ENCODE measurements around the gene SKAP1.
"Not testable (repeated sequence)": the region's sequence is repeated elsewhere in the genome, so short reads cannot be mapped to it uniquely, and the experiment has no call there.

The SKAP1 gene

DNA sequence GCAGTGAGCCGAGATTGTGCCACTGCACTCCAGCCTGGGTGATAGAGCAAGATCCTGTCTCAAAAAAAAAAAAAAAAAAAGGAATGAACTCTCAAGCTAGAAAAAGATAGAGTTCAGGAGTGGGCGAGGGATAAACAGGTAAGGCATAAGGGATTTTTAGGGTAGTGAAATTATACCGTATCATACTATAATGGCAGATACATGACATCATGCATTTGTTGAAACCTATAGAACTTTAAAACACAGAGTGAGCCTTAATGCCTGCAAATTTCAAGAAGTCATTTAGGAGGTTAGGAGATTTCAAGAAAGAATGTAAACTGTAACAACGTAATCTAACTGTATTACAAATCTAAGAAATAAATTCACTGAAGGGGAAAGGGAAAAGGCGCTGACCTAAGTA lies 20.4 kb downstream of the SKAP1 start:
- no peak for FAIRE-seq

DNA sequence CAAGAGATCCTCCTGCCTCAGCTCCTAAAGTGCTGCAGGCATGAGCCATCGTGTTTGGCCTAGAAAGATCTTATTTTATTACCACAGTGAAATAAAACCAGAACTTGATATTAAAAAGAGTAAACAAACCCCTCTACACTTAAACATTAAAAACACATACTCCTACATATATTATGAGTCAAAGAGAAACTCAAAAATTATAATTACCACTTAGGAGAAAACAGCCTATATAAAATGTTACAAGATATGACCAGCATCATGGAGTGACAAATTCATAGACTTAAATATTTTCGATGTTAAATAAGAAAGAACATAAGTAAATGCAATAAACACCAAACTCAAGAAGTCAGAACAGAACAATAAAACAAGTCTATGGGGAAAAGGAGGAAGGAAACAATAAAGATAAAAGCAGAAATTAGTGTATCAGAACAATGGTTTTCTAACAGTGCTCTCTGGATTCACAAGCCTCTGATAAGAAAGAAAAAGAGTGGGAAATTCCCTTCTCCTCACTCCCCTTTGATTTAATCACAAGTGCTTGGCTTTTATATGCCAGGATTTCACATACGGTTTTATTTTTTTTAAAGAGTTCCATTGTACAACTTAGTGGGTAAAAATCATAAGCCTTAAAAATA lies 23.0 kb downstream of the SKAP1 start:
- no peak for FAIRE-seq

DNA sequence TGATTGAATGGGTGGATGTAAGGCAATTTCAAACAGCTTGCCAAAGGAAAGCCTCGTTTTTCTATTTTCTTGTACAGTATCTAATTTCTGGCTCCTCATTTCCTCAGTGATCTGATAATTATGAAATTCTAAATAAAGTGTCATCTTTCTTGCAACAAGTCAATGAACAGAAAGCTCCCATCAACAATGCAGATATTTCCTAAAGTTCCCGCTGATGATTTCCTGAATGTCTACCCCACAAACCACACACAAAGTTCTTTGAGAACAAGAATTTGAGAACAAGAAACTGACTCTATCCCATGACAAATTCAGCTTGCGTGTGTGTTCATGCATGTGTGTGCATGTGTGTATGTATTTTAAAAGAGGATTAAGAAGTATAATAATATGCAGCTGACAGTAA lies 35.2 kb downstream of the SKAP1 start:
- no peak for FAIRE-seq

DNA sequence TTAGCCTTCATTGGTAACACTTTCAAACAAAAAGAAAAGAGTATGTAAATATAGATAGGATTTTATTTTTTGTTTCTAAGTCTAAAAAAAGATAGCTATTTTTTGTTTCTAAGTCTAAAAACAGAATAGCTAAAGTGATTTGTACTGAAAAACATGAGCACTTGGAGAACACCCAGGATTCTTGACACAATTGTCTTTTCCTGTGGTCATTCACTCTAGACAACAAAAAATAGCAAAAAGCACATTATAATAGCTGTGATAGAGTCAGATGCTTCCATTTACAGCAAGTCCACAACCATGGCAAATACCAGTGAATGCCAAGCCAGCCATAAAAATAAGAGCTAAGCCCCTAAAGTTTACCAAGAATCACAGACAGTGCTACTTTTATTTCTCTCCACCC lies 36.7 kb downstream of the SKAP1 start:
- FAIRE-seq, result no peak

DNA sequence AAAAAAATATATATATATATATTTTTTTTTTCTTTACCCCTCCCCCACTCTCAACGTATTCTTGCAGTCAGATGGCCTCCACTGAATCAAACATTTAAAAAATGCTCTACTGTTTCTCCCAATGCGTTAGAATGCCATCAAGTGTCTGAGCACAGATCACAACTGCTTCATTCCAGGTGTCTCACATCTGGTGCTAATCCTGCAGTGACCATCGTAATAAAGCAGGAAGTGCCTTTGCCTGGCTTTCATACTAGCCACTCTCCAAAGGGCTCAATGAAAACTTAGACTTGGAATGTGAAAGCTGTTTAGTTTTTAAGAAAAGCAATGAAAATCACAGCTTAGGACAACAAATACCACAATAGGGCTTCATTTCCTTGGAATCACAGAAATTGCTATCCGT lies 37.2 kb downstream of the SKAP1 start:
- FAIRE-seq, result no peak

DNA sequence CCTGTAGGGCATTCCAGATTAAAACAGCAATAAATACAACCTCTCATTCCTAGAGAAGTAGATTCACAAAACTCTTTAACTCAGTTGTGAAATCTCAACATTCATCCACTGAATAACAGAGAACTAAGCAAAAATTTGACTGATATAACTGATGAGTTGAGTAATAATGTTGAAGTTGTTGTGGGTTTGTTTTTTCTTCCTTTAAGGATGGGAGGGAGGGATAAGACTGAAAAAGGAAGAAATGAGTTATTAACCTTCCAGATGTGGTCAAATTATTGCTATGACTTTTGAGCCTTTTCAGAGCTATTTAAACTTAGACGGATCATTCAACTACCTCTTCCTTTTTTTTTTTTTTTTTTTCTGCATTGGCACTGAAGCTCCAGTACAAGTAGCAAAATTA lies 38.6 kb downstream of the SKAP1 start:
- FAIRE-seq, result no peak

DNA sequence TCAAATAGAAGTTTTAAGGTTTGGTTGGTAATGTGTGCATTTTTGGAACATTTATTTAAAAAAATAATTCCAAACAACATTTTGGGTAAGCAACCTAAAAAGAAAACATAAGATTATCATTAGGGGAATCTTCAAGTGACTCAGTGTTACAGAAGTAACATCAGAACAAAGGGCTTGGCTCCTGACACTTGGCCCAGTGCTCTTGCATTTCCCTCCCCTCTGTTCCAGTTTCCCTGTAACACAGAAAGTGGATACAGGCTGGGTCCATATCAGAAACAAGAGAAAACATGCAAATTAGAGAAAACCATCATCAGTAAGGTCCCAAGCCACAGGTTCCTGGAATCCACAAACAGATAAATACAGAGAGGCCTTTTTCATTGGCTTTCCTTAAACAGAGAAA lies 40.1 kb downstream of the SKAP1 start:
- no peak for FAIRE-seq

DNA sequence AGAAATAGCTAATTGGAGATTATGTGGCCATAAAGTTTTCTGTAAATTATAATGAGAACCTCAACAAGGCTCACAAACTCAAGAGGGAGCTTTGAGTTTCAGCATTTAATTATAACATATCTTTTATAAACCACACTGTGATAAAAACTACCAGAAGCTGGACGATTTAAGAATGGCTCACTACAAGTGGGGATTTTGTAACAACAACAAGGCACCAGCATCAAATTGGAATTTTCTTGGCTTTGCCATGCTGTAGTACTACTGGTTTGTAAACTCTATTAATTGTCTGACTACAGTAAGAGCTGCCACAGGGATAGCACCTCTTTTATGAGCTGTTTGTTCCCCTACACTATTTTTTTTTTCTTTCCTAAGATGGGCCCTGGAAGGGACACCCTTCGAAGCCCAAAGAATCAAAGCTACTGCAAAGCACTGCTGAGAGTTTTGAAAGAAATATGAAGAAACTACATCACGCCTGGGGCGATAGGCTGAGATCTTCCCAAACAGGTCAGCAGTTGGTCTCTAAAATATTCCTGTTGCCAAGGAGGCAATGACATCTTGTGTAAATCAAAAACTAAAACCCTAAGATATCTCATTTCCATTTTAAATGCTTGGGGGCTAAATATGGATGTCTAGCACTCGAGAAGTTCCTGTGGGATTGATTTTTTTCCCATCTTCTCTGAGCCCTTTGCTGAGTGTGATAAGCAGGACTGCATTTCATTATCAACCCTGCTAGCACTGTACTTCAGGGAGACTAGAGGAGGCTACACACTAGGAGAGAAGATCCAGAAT lies 40.9 kb downstream of the SKAP1 start:
- no peak for FAIRE-seq

DNA sequence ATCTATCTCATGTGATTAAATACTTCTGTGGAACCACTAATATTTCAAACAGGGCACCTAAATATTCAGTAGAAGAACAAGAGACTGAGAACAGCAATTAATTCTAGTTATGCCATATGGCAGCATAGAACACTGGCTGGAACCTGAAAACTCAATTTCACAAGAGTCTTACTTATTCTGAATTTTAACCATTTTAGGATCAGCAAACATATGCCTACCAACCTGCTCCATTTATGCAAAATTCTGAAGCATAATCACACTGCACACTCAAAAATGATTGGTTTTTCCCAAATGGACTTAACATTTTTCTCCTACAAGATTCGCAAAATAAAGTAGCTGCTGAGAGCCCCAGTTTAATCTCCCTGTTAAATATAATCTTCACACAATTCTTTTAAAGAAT lies 43.2 kb downstream of the SKAP1 start:
- no peak for FAIRE-seq

DNA sequence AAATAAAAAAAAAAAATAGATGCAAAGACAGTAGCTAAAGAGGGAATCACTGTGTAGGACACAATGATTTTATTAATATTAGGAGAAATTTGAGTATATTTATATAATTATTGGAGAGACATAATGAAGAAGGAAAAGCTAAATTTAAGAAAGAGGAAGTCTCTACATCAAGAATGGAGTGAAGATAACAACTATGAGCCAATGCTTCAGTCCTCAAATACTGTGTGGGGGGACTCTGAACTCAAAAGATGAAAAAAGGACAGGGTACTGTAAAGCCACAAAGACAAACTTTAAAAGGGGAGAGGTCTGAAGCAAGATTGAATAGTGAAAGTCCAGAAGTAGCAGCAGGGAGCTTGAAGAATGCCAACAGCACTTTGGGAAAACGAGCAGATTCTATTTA lies 44.7 kb downstream of the SKAP1 start:
- no peak for FAIRE-seq

DNA sequence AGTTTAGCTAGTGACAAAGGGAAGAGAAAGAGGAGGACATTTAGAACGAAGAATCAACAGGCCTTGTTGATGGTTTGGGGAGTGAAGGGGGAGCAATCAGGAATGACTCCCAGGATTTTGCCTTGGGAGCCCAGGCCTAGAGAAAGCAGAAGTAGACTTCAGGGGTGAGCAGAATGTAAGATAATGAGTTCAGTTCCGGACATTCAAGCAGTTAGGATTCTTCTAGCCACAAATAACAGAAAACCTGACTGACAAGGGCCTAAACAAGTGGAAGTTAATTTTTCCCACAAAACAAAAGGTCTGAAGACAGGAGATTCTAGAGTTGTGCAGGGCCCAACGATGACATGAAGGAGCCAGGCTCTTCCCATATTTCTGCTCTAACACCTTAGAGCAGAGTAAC lies 45.9 kb downstream of the SKAP1 start:
- FAIRE-seq, result no peak

DNA sequence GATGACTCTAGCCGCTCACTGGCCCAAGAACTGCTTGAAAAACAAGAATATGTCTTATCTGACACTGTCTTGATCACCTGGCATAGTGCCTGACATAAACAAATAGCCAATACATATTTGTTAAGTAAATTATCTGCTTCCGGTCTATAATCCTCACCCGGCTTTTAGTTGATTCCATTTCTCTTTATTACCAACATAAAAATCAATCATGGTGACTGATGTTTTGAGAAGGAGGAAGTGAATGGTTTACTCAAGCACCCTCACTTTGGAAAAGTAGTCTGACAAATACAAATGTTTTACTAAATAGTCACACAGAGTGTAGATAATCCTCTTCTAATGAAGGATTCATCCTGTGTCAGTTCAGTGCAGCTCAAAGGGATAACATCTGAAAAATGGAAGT lies 47.0 kb downstream of the SKAP1 start:
- FAIRE-seq, result no peak

DNA sequence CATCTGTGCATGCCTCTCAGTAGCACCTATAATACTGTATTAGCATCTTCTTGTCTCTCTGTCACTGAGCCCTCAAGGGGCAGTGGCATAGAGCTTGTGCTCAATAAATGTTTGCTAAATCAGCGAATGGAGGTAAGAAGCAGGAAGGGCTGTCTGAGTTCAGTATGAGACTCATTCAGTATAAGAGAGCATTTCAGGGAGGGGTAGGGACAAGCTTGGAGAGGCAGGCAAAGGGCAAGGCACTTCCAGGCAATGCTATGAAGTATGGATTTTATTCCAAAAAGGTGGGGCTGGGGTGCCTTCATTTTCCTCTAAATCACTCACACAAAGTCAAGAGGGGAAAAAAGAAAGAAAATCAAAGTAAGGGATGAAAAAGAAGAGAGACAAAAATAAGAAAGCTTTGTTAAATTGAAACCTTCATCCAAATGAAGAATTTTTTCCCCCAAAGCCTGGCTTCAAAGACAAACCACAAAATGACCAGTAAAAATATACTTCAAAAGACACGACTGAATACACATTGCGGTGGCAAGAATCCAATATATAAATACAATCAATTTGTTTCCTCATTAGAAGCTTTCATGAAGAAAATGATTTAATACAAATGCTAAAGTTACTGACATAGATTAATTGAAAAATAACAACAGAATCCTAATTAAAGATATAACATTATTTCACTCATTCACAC lies 51.2 kb downstream of the SKAP1 start:
- FAIRE-seq, result no peak

DNA sequence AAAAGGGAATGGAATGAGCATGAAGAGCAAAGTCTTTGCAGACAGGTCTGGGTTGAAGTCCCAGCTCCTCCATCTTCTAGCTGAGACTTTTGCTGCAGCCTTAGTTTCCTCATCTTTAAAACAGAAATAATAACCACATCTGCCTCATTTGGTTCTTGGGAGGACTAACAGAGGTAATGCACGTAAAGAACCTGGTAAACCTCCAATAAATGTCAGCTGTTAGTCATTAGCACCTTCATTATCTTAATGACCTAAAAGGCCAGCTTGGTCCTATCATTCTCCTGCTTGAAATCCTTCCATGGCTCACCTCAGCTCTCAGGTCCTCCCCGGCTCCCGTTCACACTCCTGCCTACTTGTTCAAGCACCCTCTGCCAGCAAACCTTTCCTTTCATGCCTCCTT lies 51.8 kb downstream of the SKAP1 start:
- FAIRE-seq, result no peak

DNA sequence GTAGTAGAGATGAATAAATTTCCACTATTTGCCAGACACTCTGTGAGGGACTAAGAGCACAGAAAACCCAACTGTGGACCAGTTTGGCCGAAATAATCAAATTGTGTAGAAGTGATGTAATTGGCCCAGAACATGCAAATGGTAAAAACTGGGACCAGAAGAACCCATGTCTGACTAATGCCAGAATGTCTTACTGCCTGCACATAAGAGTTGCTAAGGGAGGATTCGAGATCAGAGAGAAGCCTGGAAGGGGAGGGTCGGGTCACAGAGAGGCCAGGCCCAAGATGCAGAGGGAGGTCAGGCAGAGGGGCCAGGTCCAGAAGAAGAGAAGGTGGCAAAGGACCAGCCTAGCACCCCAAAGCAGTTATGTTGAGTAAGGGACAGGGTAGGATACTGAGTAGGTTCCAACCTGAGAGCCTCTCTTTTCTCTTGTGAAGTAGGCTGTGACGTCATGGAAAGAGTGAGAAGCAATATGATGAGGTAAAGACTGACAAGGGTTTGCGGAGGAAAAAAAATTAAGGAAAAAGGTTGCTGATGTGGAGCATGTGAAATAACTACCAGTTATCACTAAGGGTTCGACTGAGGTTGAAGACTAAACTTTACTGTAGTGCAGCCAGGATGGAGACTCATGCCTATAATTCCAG lies 53.2 kb downstream of the SKAP1 start:
- no peak for FAIRE-seq

DNA sequence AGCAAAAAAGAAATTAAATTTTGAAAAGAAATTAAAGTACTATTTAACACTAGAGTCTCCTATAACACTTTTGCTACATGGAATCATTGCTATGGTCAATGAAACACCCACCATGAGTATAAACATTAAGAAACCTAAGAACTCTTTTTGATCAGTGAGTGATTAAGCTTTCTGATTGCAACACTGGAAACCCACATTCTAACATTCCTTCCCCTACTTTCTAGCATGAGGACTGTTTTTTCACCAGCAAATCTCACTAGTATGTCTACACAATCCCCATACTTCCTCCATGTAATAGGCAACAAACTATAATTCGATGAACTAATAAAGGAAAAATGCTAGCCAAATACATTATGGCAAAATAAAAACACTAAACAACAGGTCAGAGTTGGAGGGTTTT lies 54.7 kb downstream of the SKAP1 start:
- FAIRE-seq, result no peak

DNA sequence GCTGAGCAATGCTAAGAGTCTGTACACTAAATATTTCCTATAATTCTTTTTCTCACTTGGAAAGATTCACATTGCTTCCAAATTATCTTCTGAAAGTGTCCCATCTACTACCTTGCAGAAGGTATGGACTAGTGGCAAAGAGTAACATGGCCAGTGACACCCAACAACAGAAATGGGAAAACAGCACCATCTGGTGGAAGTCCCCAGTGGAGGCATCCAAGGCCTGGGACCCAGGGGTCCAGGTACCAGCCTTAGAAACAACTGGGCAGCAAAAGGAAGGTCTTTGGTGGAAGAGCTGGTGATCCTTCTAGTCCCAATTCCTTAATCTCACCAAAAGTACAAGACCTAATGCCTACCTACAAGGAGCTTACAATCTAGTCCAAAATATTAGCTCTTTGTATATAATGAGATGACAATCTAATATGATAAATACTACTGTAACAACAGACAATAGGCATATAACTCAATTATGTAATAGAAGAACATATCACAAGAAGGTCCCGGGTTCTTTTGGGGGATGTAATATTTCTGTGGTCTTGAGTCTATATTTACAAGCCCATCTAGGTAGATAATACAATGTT lies 55.3 kb downstream of the SKAP1 start:
- no peak for FAIRE-seq

DNA sequence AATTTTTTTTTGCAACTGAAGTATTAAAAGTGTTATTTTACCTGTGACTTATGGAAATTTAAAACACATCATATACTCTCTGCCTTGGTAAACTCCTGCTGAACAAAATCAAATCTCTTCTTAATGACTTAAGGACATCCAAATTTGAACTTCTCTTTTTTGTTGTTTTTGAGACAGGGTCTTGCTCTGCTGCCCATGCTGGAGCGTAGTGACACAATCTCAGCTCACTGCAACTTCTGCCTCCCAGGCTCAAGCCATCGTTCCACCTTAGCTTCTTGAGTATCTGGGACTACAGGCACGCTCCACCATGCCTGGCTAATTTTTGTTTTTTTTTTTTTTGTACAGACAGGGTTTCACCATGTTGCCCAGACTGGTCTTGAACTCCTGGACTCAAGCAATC lies 56.1 kb downstream of the SKAP1 start:
- no peak for FAIRE-seq

DNA sequence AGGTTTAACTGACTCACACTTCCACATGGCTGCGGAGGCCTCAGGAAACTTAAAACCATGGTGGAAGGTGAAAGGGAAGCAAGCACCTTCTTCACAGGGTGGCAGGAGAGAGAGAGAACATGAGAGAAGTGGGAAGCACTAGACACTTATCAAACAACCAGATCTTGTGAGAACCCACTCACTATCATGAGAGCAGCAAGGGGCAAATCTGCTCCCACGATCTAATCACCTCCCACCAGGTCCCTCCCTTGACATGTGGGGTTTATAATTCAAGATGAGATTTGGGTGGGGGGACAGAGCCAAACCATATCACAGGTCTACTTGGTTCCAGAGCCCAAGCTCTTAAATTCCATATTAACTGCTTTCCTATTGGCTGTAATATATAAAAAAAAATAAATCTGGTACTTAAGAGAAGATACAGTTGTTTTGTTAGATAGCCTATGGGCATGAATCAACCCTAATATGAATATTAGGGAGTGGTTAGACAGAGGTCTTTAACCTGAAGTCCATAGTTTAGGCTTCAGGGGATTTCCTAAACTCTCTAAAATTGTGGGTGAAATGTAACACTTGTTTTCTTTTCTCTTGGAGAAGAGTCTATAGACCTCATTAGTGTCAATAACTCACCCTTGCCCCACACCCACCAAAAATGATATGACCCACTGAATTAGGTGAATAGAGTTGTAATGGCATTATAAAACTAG lies 56.7 kb downstream of the SKAP1 start:
- FAIRE-seq, result no peak

DNA sequence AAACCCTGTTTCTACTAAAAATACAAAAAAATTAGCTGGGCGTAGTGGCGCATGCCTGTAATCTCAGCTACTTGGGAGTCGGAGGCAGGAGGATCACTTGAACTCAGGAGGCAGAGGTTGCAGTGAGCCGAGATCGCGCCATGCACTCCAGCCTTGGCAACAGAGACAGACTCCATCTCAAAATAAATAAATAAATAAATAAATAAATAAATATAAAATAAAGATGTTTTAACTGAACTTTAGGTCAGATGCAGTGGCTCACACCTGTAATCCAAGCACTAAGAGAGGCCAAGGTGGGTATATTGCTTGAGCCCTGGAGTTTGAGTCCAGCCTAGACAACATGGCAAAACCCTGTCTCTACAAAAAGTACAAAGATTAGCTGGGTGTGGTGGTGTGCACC lies 61.0 kb downstream of the SKAP1 start:
- not testable (repeated sequence) for FAIRE-seq

DNA sequence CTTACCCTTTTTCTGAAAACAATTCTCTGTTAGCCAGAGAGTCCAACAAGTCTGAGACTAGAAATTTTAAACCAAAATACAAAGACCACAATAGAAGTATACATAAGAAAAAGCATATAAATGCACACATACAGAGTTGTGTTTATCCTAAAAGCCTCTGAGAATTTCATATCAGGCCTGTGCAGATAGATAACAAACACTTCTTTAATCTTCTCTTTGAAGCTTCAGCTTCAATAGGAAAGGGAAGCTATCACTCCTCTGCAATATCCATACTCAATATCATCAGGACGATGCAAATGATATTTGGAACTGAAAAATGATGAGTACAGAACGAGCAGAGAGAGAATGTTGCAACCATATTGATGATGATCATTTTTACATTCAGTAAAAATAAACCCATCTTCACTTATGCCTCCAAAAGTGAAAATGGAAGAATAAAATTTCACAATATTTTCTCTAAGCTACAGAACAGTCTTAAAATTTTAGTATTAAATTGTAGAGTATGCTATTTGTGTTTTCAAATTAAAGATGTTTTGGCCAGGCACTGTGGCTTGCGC lies 61.6 kb downstream of the SKAP1 start:
- no peak for FAIRE-seq

DNA sequence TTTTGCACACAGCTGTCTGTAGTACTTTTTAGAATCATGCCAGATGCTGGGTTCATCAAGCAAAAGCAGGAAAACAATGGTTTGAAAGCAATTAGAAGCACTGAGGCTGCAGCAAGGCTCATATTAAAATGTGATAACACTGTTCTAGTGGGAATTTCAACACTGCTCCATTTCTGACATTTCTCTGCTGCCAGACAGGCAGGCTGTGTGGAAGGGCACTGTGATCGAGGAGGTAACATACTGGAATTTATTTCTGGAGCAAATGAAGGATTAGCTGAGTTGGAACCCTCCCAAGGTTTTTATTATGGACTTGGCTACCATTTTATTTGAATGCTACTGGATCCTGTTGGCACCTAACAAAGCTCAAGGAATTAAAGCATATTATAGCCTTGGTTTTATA lies 66.9 kb downstream of the SKAP1 start:
- no peak for FAIRE-seq
